Keratinocyte (primary cell): ENCODE measurements around the gene ADNP2. TPM values are rescaled to one million over a fixed set of nuclear protein-coding genes. Genes with fewer than 3 reads are reported as not detected.

Experiments used
- DNase-seq: peaks from one replicate; pipeline ENCODE4 v3.0.0-alpha.2; 2011; ENCODE audit warnings: low read depth, missing footprints, low spot score
- FAIRE-seq: peaks from 2 replicates; lab custom pipeline; 2011; peaks lifted over from hg19 to GRCh38; lab: Jason Lieb, UNC
- H2AFZ ChIP-seq: 2 replicates; pipeline ENCODE4 v1.6.0; 2012; ENCODE audit warnings: low read length, control low read depth, inconsistent platforms; ENCODE audit not compliant: control insufficient read depth
- H3K27ac ChIP-seq: 2 replicates; pipeline ENCODE4 v1.5.1; 2011; ENCODE audit warnings: low read length; ENCODE audit not compliant: control insufficient read depth, insufficient read depth
- H3K27me3 ChIP-seq: 3 replicates; pipeline ENCODE4 v1.6.0; 2011; ENCODE audit warnings: low read length; ENCODE audit not compliant: control insufficient read depth, insufficient read depth; ENCODE audit errors: extremely low read depth
- H3K36me3 ChIP-seq, 2 experiments: 2 replicates in 1 of 2; 3 replicates in 1 of 2; pipeline ENCODE4 v1.5.1; 2011; ENCODE audit warnings: low read length in 2 of 2, mild to moderate bottlenecking in 1 of 2; ENCODE audit not compliant: control insufficient read depth in 2 of 2, insufficient read depth in 2 of 2; ENCODE audit errors: extremely low read depth in 1 of 2
- H3K4me1 ChIP-seq: 3 replicates; pipeline ENCODE4 v1.5.1; 2011; ENCODE audit warnings: low read length; ENCODE audit not compliant: control insufficient read depth, insufficient read depth; ENCODE audit errors: extremely low read depth
- H3K4me2 ChIP-seq: 3 replicates; pipeline ENCODE4 v1.6.0; 2011; ENCODE audit warnings: low read depth, low read length; ENCODE audit not compliant: control insufficient read depth, insufficient read depth; ENCODE audit errors: extremely low read depth
- H3K4me3 ChIP-seq, 3 experiments: fragments of 200-600 bp in 1 of 3; sonication (generic) in 1 of 3; 2 replicates in 2 of 3; 3 replicates in 1 of 3; pipeline ENCODE4 v1.5.1; 2011 to 2016; ENCODE audit warnings: low read length in 3 of 3, mild to moderate bottlenecking in 3 of 3, control low read depth in 2 of 3, inconsistent platforms in 1 of 3, low read depth in 1 of 3, mixed read lengths in 1 of 3, mixed run types in 1 of 3, moderate library complexity in 1 of 3; ENCODE audit not compliant: control insufficient read depth in 2 of 3, insufficient read depth in 2 of 3; ENCODE audit errors: extremely low read depth in 1 of 3
- H3K79me2 ChIP-seq: 2 replicates; pipeline ENCODE4 v1.6.0; 2012; ENCODE audit warnings: low read length; ENCODE audit not compliant: control insufficient read depth, insufficient read depth
- H3K9ac ChIP-seq: 3 replicates; pipeline ENCODE4 v1.6.0; 2011; ENCODE audit warnings: low read length; ENCODE audit not compliant: control insufficient read depth, insufficient read depth; ENCODE audit errors: extremely low read depth
- H3K9me1 ChIP-seq: 3 replicates; pipeline ENCODE4 v1.6.0; 2011; ENCODE audit warnings: low read length; ENCODE audit not compliant: control insufficient read depth, insufficient read depth; ENCODE audit errors: extremely low read depth
- H3K9me3 ChIP-seq: 2 replicates; pipeline ENCODE4 v1.5.1; 2012; ENCODE audit warnings: low read depth, low read length; ENCODE audit not compliant: control insufficient read depth
- H4K20me1 ChIP-seq: 3 replicates; pipeline ENCODE4 v1.6.0; 2011; ENCODE audit warnings: low read length; ENCODE audit not compliant: control insufficient read depth, insufficient read depth; ENCODE audit errors: extremely low read depth
- CTCF ChIP-seq, 3 experiments: IDR thresholded peaks in 1 of 3; conservative IDR thresholded peaks in 1 of 3; optimal IDR thresholded peaks in 1 of 3; 2 replicates in 2 of 3; 3 replicates in 1 of 3; pipeline versions ENCODE3 to v1.5.1; 2011; ENCODE audit warnings: low read length in 3 of 3, mild to moderate bottlenecking in 3 of 3, moderate library complexity in 2 of 3, control low read depth in 1 of 3, inconsistent platforms in 1 of 3; ENCODE audit not compliant: insufficient read depth in 2 of 3; ENCODE audit errors: extremely low read depth in 1 of 3
- EZH2 ChIP-seq: IDR thresholded peaks from one replicate; pipeline ENCODE4 v1.6.1; 2012; ENCODE audit warnings: inconsistent platforms, mild to moderate bottlenecking, low read length, moderate library complexity
- dilution Hi-C: fragments of 300-500 bp; cut with MboI; formaldehyde crosslinking; loops from one replicate; pipeline ENCODE4 v1.7.0; 2020; ENCODE audit warnings: low sequenced_read_pairs; ENCODE audit not compliant: extremely low pct_ligation_motif_present
- polyA plus RNA-seq, 5 experiments: library from polyadenylated mRNA; depleted of rRNA in 3 of 5; stranded (reverse) in 3 of 5; stranded (forward) in 1 of 5; unstranded in 1 of 5; fragments of >200 nt; gene quantifications; 1 replicate in 1 of 5; 2 replicates in 3 of 5; 3 replicates in 1 of 5; pipeline versions ENCODE4 v1.2.1 to v1.2.3, GENCODE V29; 2011 to 2012; ENCODE audit warnings: missing spikeins in 2 of 5, low read depth in 1 of 5, low replicate concordance in 1 of 5

The ADNP2 gene
- polyA plus RNA-seq, 1 donor (not counting 4 experiments of a cell fraction or from before 2014, with no cell fraction given), result 11.3 TPM

- H2AFZ ChIP-seq, result no peak overlapping the region
- dilution Hi-C loops, result no loop called here
- no peak overlapping the region for H3K9ac ChIP-seq
- no peaks in the 10 kb centered on the region for H3K27me3 ChIP-seq
- no peaks in the 10 kb centered on the region for H4K20me1 ChIP-seq
- no peak for TF ChIP-seq EZH2
- TF ChIP-seq CTCF (optimal IDR thresholded peaks at IDR 0.05 in 1 of 3, IDR thresholded peaks at IDR 0.05 in 1 of 3, conservative IDR thresholded peaks at IDR 0.05 in 1 of 3; ENCODE audit: extremely low read depth in 1 of 3, insufficient read depth in 2 of 3, low read length in 3 of 3), result no peak
- no peak for DNase-seq
- H3K9me1 ChIP-seq, result no peaks in the 10 kb centered on the region
- no peaks in the 10 kb centered on the region for H3K9me3 ChIP-seq
- no peak overlapping the region for H3K4me2 ChIP-seq
- H3K27ac ChIP-seq, result no peak overlapping the region
- no peaks in the 10 kb centered on the region for H3K4me1 ChIP-seq
- H3K79me2 ChIP-seq, result no peaks in the 10 kb centered on the region
- no peaks in the 10 kb centered on the region for H3K36me3 ChIP-seq
- FAIRE-seq, result no peak
- H3K4me3 ChIP-seq, result no peak overlapping the region
Observed at GRCh38 chr18:80086281-80086680, 22.8 kb upstream of the ADNP2 start.

- H3K9ac ChIP-seq, result no peak overlapping the region
- H3K4me2 ChIP-seq, result no peak overlapping the region
- dilution Hi-C loops, result no loop called here
- H3K27ac ChIP-seq, result no peak overlapping the region
- DNase-seq, result no peak
- TF ChIP-seq CTCF (optimal IDR thresholded peaks at IDR 0.05 in 1 of 3, IDR thresholded peaks at IDR 0.05 in 1 of 3, conservative IDR thresholded peaks at IDR 0.05 in 1 of 3; ENCODE audit: extremely low read depth in 1 of 3, insufficient read depth in 2 of 3, low read length in 3 of 3) (no peak), EZH2 (no peak)
- no peaks in the 10 kb centered on the region for H3K36me3 ChIP-seq
- no peaks in the 10 kb centered on the region for H4K20me1 ChIP-seq
- no peaks in the 10 kb centered on the region for H3K9me1 ChIP-seq
- H3K4me1 ChIP-seq, result no peaks in the 10 kb centered on the region
- no peaks in the 10 kb centered on the region for H3K27me3 ChIP-seq
- FAIRE-seq, result no peak
- H3K79me2 ChIP-seq, result no peaks in the 10 kb centered on the region
- H3K9me3 ChIP-seq, result no peaks in the 10 kb centered on the region
- H2AFZ ChIP-seq, result no peak overlapping the region
- no peak overlapping the region for H3K4me3 ChIP-seq
Observed at GRCh38 chr18:80088036-80088435, 21.0 kb upstream of the ADNP2 start.
